Naive B cell (primary cell): ENCODE results near the gene TRPV3. TPM values are rescaled to one million over a fixed set of nuclear protein-coding genes. Genes with fewer than 3 reads are reported as not detected.
A peak's percentile ranks its signal among the peaks of the same experiment; 100 is the strongest.
"Not testable (repeated sequence)": the region's sequence is repeated elsewhere in the genome, so short reads cannot be mapped to it uniquely, and the experiment has no call there.

Experiments
- ATAC-seq, 2 donors: fragments of 150-1000 bp; cut with Tn5 transposase; 2 replicates each; pipeline ENCODE4 v1.10.0; 2021; ENCODE audit warnings: low read depth in 2 of 2, mild to moderate bottlenecking in 2 of 2, moderate library complexity in 2 of 2
- DNase-seq: peaks from one replicate; pipeline ENCODE4 v3.0.0; 2022
- H3K27ac Mint-ChIP-seq, 6 donors: one replicate each; pipeline ENCODE4 v1.8.0; 2020 to 2022; ENCODE audit warnings: mild to moderate bottlenecking in 6 of 6, mixed read lengths in 6 of 6, moderate library complexity in 5 of 6, inconsistent platforms in 2 of 6
- H3K27me3 Mint-ChIP-seq, 3 donors: one replicate each; pipeline ENCODE4 v1.8.0; 2021 to 2022; ENCODE audit warnings: mixed read lengths in 3 of 3, mild to moderate bottlenecking in 1 of 3
- H3K36me3 Mint-ChIP-seq, 2 donors: one replicate each; pipeline ENCODE4 v1.8.0; 2020 to 2022; ENCODE audit warnings: mixed read lengths in 2 of 2, inconsistent platforms in 1 of 2, mild to moderate bottlenecking in 1 of 2
- H3K4me1 Mint-ChIP-seq, 3 donors: one replicate each; pipeline ENCODE4 v1.8.0; 2020 to 2022; ENCODE audit warnings: mixed read lengths in 3 of 3, inconsistent platforms in 1 of 3, mild to moderate bottlenecking in 1 of 3, moderate library complexity in 1 of 3
- H3K4me3 Mint-ChIP-seq, 8 donors: one replicate each; pipeline ENCODE4 v1.8.0; 2020 to 2022; ENCODE audit warnings: mild to moderate bottlenecking in 8 of 8, mixed read lengths in 8 of 8, moderate library complexity in 8 of 8, inconsistent platforms in 2 of 8
- H3K9me3 Mint-ChIP-seq, 7 donors: one replicate each; pipeline ENCODE4 v1.8.0; 2020 to 2022; ENCODE audit warnings: mixed read lengths in 7 of 7, mild to moderate bottlenecking in 5 of 7, inconsistent platforms in 2 of 7, moderate library complexity in 1 of 7
- polyA plus RNA-seq, 6 donors: library from polyadenylated mRNA; unstranded; fragments of 300-500 nt; fragmentation: Illumina TruSeq; gene quantifications; one replicate each; pipeline ENCODE4 v1.2.3, GENCODE V29; 2021; ENCODE audit warnings: low read depth in 6 of 6

TRPV3 gene
- polyA plus RNA-seq, 6 donors from 2014 or later, result 0.19 to 0.21 TPM; not detected in 4

GRCh38 chr17:3497101-3497500 lies 60.5 kb downstream of the TRPV3 start:
- Mint-ChIP-seq H3K9me3 (peaks cover 0 to 6% (median 0%) of the 10 kb centered on the region in 7 donors), H3K27me3 (peaks cover 17 to 36% (median 19%) of the 10 kb centered on the region in 3 donors), H3K4me1 (no peaks in the 10 kb centered on the region), H3K36me3 (peaks cover 0 to 4% of the 10 kb centered on the region in 2 donors), H3K27ac (no peak overlapping the region), H3K4me3 (no peak overlapping the region)
- ATAC-seq (no peak), DNase-seq (no peak)

- no peaks in the 10 kb centered on the region for H3K36me3 Mint-ChIP-seq
- no peak for ATAC-seq
- H3K27me3 Mint-ChIP-seq, result peaks cover 36 to 40% (median 40%) of the 10 kb centered on the region in 3 donors
- DNase-seq, result no peak
- no peaks in the 10 kb centered on the region for H3K4me1 Mint-ChIP-seq
- H3K27ac Mint-ChIP-seq, result no peak overlapping the region
- H3K4me3 Mint-ChIP-seq, result no peak overlapping the region
- no peaks in the 10 kb centered on the region for H3K9me3 Mint-ChIP-seq
Measured at GRCh38 chr17:3485481-3486068, 72.0 kb downstream of the TRPV3 start.

- DNase-seq, result no peak
- Mint-ChIP-seq H3K36me3 (no peaks in the 10 kb centered on the region), H3K27me3 (peaks cover 27 to 55% (median 41%) of the 10 kb centered on the region in 3 donors), H3K27ac (no peak overlapping the region), H3K9me3 (no peaks in the 10 kb centered on the region), H3K4me3 (no peak overlapping the region), H3K4me1 (no peaks in the 10 kb centered on the region)
- ATAC-seq, result no peak
Measured at GRCh38 chr17:3482852-3483251, 74.8 kb downstream of the TRPV3 start.

GRCh38 chr17:3479988-3480387 lies 77.6 kb downstream of the TRPV3 start:
- no peak for ATAC-seq
- H3K36me3 Mint-ChIP-seq, result no peaks in the 10 kb centered on the region
- no peaks in the 10 kb centered on the region for H3K9me3 Mint-ChIP-seq
- H3K27ac Mint-ChIP-seq, result no peak overlapping the region
- H3K4me1 Mint-ChIP-seq, result no peaks in the 10 kb centered on the region
- no peak overlapping the region for H3K4me3 Mint-ChIP-seq
- peaks cover 13 to 32% (median 25%) of the 10 kb centered on the region in 3 donors for H3K27me3 Mint-ChIP-seq
- no peak for DNase-seq

- no peaks in the 10 kb centered on the region for H3K4me1 Mint-ChIP-seq
- ATAC-seq, result no peak
- H3K4me3 Mint-ChIP-seq, result peak within 1 kb of the TSS in 4 of 8 donors; percentile 2 to 50 (median 9)
- no peaks in the 10 kb centered on the region for H3K36me3 Mint-ChIP-seq
- no peaks in the 10 kb centered on the region for H3K9me3 Mint-ChIP-seq
- H3K27ac Mint-ChIP-seq, result no peak within 1 kb of the TSS
- peaks cover 7 to 20% (median 13%) of the 10 kb centered on the region in 3 donors for H3K27me3 Mint-ChIP-seq
- no peak for DNase-seq
Measured at GRCh38 chr17:3475812-3476610, 81.6 kb downstream of the TRPV3 start, which contains the start of gene ASPA. Gene ASPA, plus strand, starts transcription at chr17:3475997. Its CDS starts 163 bp downstream, at chr17:3476160.

- no peaks in the 10 kb centered on the region for H3K4me1 Mint-ChIP-seq
- ATAC-seq (no peak), DNase-seq (no peak)
- H3K4me3 Mint-ChIP-seq, result no peak overlapping the region
- H3K27ac Mint-ChIP-seq, result no peak overlapping the region
- no peaks in the 10 kb centered on the region for H3K36me3 Mint-ChIP-seq
- H3K9me3 Mint-ChIP-seq, result no peaks in the 10 kb centered on the region
- peaks cover 3 to 22% (median 13%) of the 10 kb centered on the region in 3 donors for H3K27me3 Mint-ChIP-seq
Measured at GRCh38 chr17:3475251-3475685, 82.3 kb downstream of the TRPV3 start.

GRCh38 chr17:3474212-3474611 lies 83.4 kb downstream of the TRPV3 start:
- Mint-ChIP-seq H3K27me3 (peaks cover 7 to 17% (median 7%) of the 10 kb centered on the region in 3 donors), H3K36me3 (no peaks in the 10 kb centered on the region), H3K27ac (no peak overlapping the region), H3K4me1 (no peaks in the 10 kb centered on the region), H3K9me3 (no peaks in the 10 kb centered on the region), H3K4me3 (no peak overlapping the region)
- DNase-seq (no peak), ATAC-seq (no peak)

GRCh38 chr17:3472137-3472536 lies 85.5 kb downstream of the TRPV3 start:
- Mint-ChIP-seq H3K27me3 (peaks cover 6 to 14% (median 7%) of the 10 kb centered on the region in 3 donors), H3K27ac (no peak overlapping the region), H3K4me1 (no peaks in the 10 kb centered on the region), H3K4me3 (peak overlapping the region in 1 of 8 donors; percentile 80), H3K36me3 (no peaks in the 10 kb centered on the region), H3K9me3 (no peaks in the 10 kb centered on the region)
- DNase-seq, result no peak
- ATAC-seq, result no peak

- no peak for DNase-seq
- Mint-ChIP-seq H3K27ac (peak within 1 kb of the TSS in 1 of 6 donors; percentile 42), H3K9me3 (no peaks in the 10 kb centered on the region), H3K27me3 (peaks cover 6 to 14% (median 7%) of the 10 kb centered on the region in 3 donors), H3K4me1 (no peaks in the 10 kb centered on the region), H3K36me3 (no peaks in the 10 kb centered on the region), H3K4me3 (peak within 1 kb of the TSS in 1 of 8 donors; percentile 80)
- no peak for ATAC-seq
Measured at GRCh38 chr17:3471599-3471998, 86.0 kb downstream of the TRPV3 start, which contains the start of gene SPATA22. Gene SPATA22, minus strand, starts transcription at chr17:3471819. Its CDS starts 2,494 bp downstream, at chr17:3469325.

- H3K9me3 Mint-ChIP-seq, result no peaks in the 10 kb centered on the region
- no peak overlapping the region for H3K27ac Mint-ChIP-seq
- H3K36me3 Mint-ChIP-seq, result no peaks in the 10 kb centered on the region
- peaks cover 7 to 14% (median 11%) of the 10 kb centered on the region in 3 donors for H3K27me3 Mint-ChIP-seq
- DNase-seq (no peak), ATAC-seq (no peak)
- H3K4me1 Mint-ChIP-seq, result no peaks in the 10 kb centered on the region
- H3K4me3 Mint-ChIP-seq, result no peak overlapping the region
Measured at GRCh38 chr17:3469529-3469928, 88.1 kb downstream of the TRPV3 start.

GRCh38 chr17:3466355-3466754 lies 91.3 kb downstream of the TRPV3 start:
- H3K27ac Mint-ChIP-seq, ATAC-seq, H3K9me3 Mint-ChIP-seq, DNase-seq, H3K36me3 Mint-ChIP-seq, H3K4me3 Mint-ChIP-seq, H3K4me1 Mint-ChIP-seq: not testable (repeated sequence)
- peaks cover 7 to 14% (median 11%) of the 10 kb centered on the region in 3 donors for H3K27me3 Mint-ChIP-seq
